Measurements from ENCODE around the gene MYL9. TPM values are rescaled to one million over a fixed set of nuclear protein-coding genes. Genes with fewer than 3 reads are reported as not detected.

Gene MYL9
- total RNA-seq, 4 donors from 2014 or later, result 2,169 to 3,466 (median 2,516) TPM

DNA sequence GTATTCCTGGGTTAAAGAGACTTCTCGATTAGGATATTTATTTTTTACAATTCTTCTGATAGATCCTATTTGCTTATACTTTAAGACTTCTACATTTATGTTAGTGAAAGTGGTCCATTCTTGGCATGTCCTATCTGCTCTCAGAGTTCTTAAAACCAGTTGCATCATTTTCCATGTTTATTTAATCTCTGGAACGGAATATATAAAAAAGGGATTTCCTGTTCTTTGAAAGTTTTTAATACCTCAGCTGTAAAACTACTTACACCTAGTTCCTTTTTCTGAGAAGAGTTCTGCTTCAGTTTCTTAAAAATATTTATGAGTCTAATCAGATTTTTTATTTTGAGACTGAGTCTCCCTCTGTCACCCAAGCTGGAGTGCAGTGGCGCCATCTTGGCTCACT lies 18.0 kb upstream of the MYL9 start:
- no peaks in the 10 kb centered on the region for H3K9me3 ChIP-seq
- peaks cover 17 to 93% (median 81%) of the 10 kb centered on the region in 4 donors for H3K36me3 ChIP-seq
- 78% methylated on average over 3 of the region's 3 CpGs for WGBS
- intact Hi-C loops (cut with DNase I), result no loop called here
- H3K27me3 ChIP-seq, result no peaks in the 10 kb centered on the region
- peaks cover 0 to 77% (median 71%) of the 10 kb centered on the region in 4 donors for H3K4me1 ChIP-seq
- peak overlapping the region in 3 of 4 donors; percentile 48 to 81 (median 78) for H3K27ac ChIP-seq (replicated peaks in 1 of 4)
- no peak overlapping the region for H3K4me3 ChIP-seq
- DNase-seq (ENCODE audit: extremely low spot score), result no peak
- no peak for TF ChIP-seq EP300 (IDR thresholded peaks at IDR 0.05)
- TF ChIP-seq, protein P1, sequence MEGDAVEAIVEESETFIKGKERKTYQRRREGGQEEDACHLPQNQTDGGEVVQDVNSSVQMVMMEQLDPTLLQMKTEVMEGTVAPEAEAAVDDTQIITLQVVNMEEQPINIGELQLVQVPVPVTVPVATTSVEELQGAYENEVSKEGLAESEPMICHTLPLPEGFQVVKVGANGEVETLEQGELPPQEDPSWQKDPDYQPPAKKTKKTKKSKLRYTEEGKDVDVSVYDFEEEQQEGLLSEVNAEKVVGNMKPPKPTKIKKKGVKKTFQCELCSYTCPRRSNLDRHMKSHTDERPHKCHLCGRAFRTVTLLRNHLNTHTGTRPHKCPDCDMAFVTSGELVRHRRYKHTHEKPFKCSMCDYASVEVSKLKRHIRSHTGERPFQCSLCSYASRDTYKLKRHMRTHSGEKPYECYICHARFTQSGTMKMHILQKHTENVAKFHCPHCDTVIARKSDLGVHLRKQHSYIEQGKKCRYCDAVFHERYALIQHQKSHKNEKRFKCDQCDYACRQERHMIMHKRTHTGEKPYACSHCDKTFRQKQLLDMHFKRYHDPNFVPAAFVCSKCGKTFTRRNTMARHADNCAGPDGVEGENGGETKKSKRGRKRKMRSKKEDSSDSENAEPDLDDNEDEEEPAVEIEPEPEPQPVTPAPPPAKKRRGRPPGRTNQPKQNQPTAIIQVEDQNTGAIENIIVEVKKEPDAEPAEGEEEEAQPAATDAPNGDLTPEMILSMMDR (IDR thresholded peaks at IDR 0.05), result no peak
- no peak for TF ChIP-seq POLR2A (IDR thresholded peaks at IDR 0.05; ENCODE audit: low read depth)
- no peak for TF ChIP-seq POLR2AphosphoS5 (IDR thresholded peaks at IDR 0.05)

DNA sequence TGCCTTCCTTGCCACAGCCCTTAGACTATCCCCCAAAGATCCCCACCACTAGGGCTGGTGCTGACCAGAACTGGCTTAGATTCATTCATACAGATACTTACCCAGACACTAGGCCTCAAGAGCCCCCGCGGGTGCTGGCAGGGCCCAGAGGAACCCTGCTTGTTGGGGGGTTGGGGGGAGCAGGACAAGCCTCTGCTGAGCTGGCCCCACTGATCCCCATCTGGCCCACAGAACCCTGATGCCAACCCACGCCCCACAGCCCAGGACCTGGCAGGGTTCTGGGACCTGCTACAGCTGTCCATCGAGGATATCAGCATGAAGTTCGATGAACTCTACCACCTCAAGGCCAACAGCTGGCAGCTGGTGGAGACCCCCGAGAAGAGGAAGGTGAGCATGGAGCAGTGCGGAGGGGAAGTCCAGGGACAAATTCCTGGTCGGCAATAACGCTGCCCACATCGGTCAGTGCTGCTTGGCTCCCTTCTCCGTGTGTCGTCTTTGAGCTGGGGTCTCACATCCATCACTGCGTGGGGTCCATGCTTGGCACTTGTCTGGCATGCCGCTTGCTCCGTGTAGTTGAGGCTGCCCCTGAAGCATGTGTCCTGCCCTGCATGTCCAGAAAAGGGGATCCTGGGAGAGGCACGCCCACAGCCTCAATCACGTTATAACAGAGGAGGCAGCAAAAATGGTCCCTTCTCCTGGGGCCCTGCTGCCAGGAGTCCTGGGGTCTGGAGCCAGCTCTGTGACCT lies 15.5 kb upstream of the MYL9 start:
- H3K27ac ChIP-seq (replicated peaks in 1 of 4), result peak overlapping the region; percentile 78 to 82 (median 81)
- DNase-seq (ENCODE audit: extremely low spot score), result no peak
- TF ChIP-seq POLR2AphosphoS5 (IDR thresholded peaks at IDR 0.05) (no peak), POLR2A (IDR thresholded peaks at IDR 0.05; ENCODE audit: low read depth) (no peak), EP300 (IDR thresholded peaks at IDR 0.05) (no peak)
- TF ChIP-seq, protein P1 (IDR thresholded peaks at IDR 0.05), result no peak
- WGBS, result 90% methylated on average over 7 of the region's 17 CpGs
- no peaks in the 10 kb centered on the region for H3K27me3 ChIP-seq
- intact Hi-C loops (cut with DNase I), result no loop called here
- peaks cover 2 to 81% (median 73%) of the 10 kb centered on the region in 4 donors for H3K4me1 ChIP-seq
- no peaks in the 10 kb centered on the region for H3K9me3 ChIP-seq
- H3K4me3 ChIP-seq, result no peak overlapping the region
- H3K36me3 ChIP-seq, result peaks cover 17 to 78% (median 64%) of the 10 kb centered on the region in 4 donors

DNA sequence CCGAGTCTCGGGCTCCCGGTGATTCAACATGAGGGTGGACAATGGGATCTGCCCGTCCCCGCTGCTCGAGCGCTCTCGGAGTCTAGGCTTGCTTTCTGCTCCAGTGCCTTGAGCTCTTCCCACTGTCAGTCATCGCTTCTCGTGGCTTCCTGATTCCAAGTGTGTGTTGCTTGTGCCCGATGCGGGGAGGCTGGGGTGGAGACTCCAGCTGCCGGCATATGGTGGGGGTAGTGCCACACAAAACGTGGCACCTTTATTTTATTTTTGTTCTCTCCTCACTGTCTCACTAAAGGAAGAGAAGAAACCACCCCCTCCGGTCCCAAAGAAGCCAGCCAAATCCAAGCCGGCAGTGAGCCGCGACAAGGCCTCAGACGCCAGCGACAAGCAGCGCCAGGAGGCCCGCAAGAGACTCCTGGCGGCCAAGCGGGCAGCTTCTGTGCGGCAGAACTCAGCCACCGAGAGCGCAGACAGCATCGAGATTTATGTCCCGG lies 14.8 kb upstream of the MYL9 start:
- 91% methylated on average over 29 of the region's 29 CpGs for WGBS
- Histone ChIP-seq H3K27ac (replicated peaks in 1 of 4) (peak overlapping the region; percentile 78 to 82 (median 81)), H3K9me3 (no peaks in the 10 kb centered on the region), H3K4me1 (peaks cover 2 to 73% (median 65%) of the 10 kb centered on the region in 4 donors), H3K4me3 (no peak overlapping the region), H3K27me3 (no peaks in the 10 kb centered on the region), H3K36me3 (peaks cover 17 to 72% (median 57%) of the 10 kb centered on the region in 4 donors)
- intact Hi-C loops (cut with DNase I), result no loop called here
- DNase-seq (ENCODE audit: extremely low spot score), result no peak
- TF ChIP-seq POLR2A (IDR thresholded peaks at IDR 0.05; ENCODE audit: low read depth) (no peak), POLR2AphosphoS5 (IDR thresholded peaks at IDR 0.05) (no peak), EP300 (IDR thresholded peaks at IDR 0.05) (no peak)
- TF ChIP-seq, protein P1 (IDR thresholded peaks at IDR 0.05), result no peak

DNA sequence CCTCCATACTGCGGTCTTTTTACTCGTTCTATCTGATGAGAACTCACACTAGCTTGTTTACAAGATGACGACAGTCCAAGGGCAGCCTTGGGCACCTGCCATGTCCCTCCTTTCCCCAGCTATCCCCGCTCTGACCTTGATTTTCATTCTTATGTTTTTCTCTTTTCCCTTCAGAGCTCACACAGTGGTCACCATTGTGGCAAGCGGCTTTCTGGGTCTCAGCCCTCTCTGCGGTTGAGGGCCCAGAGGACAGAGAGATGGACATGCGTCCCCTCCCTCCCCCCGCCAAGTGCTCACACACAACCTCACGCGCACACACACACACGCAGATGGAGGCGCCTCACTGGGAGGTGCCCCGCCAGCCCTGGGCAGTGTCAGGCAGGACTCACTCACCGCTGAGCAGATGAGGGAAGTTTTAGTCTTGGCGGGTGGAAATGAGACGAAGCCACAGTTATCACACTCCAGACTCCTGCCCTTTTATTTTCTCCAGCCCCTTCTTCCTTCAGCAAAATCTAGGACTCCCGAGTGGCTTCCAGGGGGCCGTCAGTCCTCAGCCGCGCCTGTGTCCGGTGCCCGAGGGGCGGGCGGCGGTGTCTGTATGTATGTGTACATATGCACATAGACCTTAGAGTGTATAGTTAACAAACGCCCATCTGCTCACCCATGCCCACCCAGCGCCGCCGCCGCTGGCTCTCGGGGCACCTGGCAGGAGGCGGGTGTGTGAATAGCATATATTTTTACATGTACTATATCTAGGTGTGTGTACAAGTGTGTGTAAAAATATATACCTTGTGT lies 13.8 kb upstream of the MYL9 start:
- TF ChIP-seq POLR2AphosphoS5 (IDR thresholded peaks at IDR 0.05) (peak; percentile 52 to 56), EP300 (IDR thresholded peaks at IDR 0.05) (no peak), POLR2A (IDR thresholded peaks at IDR 0.05; ENCODE audit: low read depth) (no peak)
- TF ChIP-seq, protein P1 (IDR thresholded peaks at IDR 0.05), result no peak

More for the DNA sequence above, 13.8 kb upstream of the MYL9 start:
- H3K4me3 ChIP-seq, result no peak overlapping the region
- H3K9me3 ChIP-seq, result no peaks in the 10 kb centered on the region
- 66% methylated on average over 31 of the region's 32 CpGs for WGBS
- no peak for DNase-seq (ENCODE audit: extremely low spot score)
- no peaks in the 10 kb centered on the region for H3K27me3 ChIP-seq
- H3K4me1 ChIP-seq, result peaks cover 2 to 63% (median 56%) of the 10 kb centered on the region in 4 donors
- peak overlapping the region; percentile 78 to 82 (median 81) for H3K27ac ChIP-seq (replicated peaks in 1 of 4)
- H3K36me3 ChIP-seq, result peaks cover 17 to 62% (median 52%) of the 10 kb centered on the region in 4 donors
- intact Hi-C loops (cut with DNase I), result no loop called here
